ACC112 (cell line): ENCODE measurements around the gene MEGF6.

Experiments used
- H2AFZ ChIP-seq: fragments of 200-600 bp; sonication (generic); one replicate; pipeline ENCODE4 v1.6.0; 2017; ENCODE audit warnings: antibody characterized with exemption, low read length; ENCODE audit not compliant: unreplicated experiment
- H3K27ac ChIP-seq: fragments of 200-600 bp; sonication (generic); 2 replicates; pipeline ENCODE4 v1.5.1; 2014; ENCODE audit warnings: low read depth, mild to moderate bottlenecking, antibody characterized with exemption, low read length, moderate library complexity
- H3K27me3 ChIP-seq: fragments of 200-600 bp; sonication (generic); 2 replicates; pipeline ENCODE4 v1.6.1; 2014; ENCODE audit warnings: mild to moderate bottlenecking, antibody characterized with exemption, low read length, moderate library complexity, mixed read lengths; ENCODE audit not compliant: insufficient read depth
- H3K36me3 ChIP-seq: fragments of 200-600 bp; sonication (generic); 2 replicates; pipeline ENCODE4 v1.6.1; 2016; ENCODE audit warnings: mild to moderate bottlenecking, antibody characterized with exemption, low read length, moderate library complexity, mixed read lengths; ENCODE audit not compliant: insufficient read depth
- H3K4me1 ChIP-seq: fragments of 200-600 bp; sonication (generic); one replicate; pipeline ENCODE4 v1.6.1; 2016; ENCODE audit warnings: low read length, mixed read lengths; ENCODE audit not compliant: insufficient read depth, unreplicated experiment, control insufficient read depth
- H3K4me3 ChIP-seq: fragments of 200-600 bp; sonication (generic); 2 replicates; pipeline ENCODE4 v1.5.1; 2014; ENCODE audit warnings: mild to moderate bottlenecking, low read depth, low read length
- H3K79me2 ChIP-seq: fragments of 200-600 bp; sonication (generic); one replicate; pipeline ENCODE4 v1.6.0; 2016; ENCODE audit warnings: low read length; ENCODE audit not compliant: control insufficient read depth, unreplicated experiment, insufficient read depth

The MEGF6 gene

GRCh38 chr1:3531928-3532327 lies 79.4 kb downstream of the MEGF6 start:
- Histone ChIP-seq H3K27ac (no peak overlapping the region), H3K4me3 (no peak overlapping the region), H3K27me3 (no peaks in the 10 kb centered on the region), H3K4me1 (peaks cover 15% of the 10 kb centered on the region), H3K79me2 (peaks cover 3% of the 10 kb centered on the region), H2AFZ (no peak overlapping the region), H3K36me3 (no peaks in the 10 kb centered on the region)

- H3K79me2 ChIP-seq = peaks cover 3% of the 10 kb centered on the region
- no peak overlapping the region for H3K27ac ChIP-seq
- H2AFZ ChIP-seq = peak overlapping the region; percentile 65
- H3K27me3 ChIP-seq = no peaks in the 10 kb centered on the region
- peaks cover 15% of the 10 kb centered on the region for H3K4me1 ChIP-seq
- H3K4me3 ChIP-seq = peak overlapping the region; percentile 79
- H3K36me3 ChIP-seq = no peaks in the 10 kb centered on the region
These were observed 80.1 kb downstream of the MEGF6 start for GRCh38 chr1:3530926-3531818.

GRCh38 chr1:3530086-3530925 lies 81.0 kb downstream of the MEGF6 start:
- Histone ChIP-seq H3K79me2 (peaks cover 3% of the 10 kb centered on the region), H3K27me3 (no peaks in the 10 kb centered on the region), H3K4me1 (peaks cover 15% of the 10 kb centered on the region), H3K4me3 (peak overlapping the region; percentile 79), H2AFZ (no peak overlapping the region), H3K27ac (no peak overlapping the region), H3K36me3 (no peaks in the 10 kb centered on the region)

- no peaks in the 10 kb centered on the region for H3K36me3 ChIP-seq
- no peak overlapping the region for H2AFZ ChIP-seq
- H3K27me3 ChIP-seq = no peaks in the 10 kb centered on the region
- peaks cover 3% of the 10 kb centered on the region for H3K79me2 ChIP-seq
- H3K4me1 ChIP-seq = peaks cover 15% of the 10 kb centered on the region
- peak overlapping the region; percentile 79 for H3K4me3 ChIP-seq
- no peak overlapping the region for H3K27ac ChIP-seq
These were observed 82.1 kb downstream of the MEGF6 start for GRCh38 chr1:3529099-3529729.

DNA sequence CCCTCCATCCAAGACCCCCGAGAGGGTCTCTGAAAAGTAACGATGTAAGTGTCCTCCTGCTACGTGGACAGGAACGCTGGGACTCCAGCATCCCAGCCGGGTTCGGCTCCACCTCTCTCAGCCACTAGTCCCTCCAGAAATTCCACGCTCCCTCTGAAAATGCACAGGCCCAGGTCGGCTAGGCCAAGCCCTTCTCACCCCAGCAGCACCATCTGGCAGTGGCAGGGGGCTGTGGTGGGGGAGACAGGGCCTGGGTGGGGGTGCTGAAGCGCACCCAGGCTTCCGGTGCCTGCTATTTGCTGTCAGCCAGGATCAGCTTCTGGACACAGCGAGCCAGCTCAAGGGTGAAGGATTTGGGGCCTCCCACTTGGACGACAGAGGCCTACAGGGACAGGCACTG lies 83.5 kb downstream of the MEGF6 start:
- no peak overlapping the region for H3K27ac ChIP-seq
- peaks cover 3% of the 10 kb centered on the region for H3K79me2 ChIP-seq
- no peaks in the 10 kb centered on the region for H3K36me3 ChIP-seq
- H3K4me1 ChIP-seq = peaks cover 15% of the 10 kb centered on the region
- H3K27me3 ChIP-seq = no peaks in the 10 kb centered on the region
- no peak overlapping the region for H3K4me3 ChIP-seq
- no peak overlapping the region for H2AFZ ChIP-seq

DNA sequence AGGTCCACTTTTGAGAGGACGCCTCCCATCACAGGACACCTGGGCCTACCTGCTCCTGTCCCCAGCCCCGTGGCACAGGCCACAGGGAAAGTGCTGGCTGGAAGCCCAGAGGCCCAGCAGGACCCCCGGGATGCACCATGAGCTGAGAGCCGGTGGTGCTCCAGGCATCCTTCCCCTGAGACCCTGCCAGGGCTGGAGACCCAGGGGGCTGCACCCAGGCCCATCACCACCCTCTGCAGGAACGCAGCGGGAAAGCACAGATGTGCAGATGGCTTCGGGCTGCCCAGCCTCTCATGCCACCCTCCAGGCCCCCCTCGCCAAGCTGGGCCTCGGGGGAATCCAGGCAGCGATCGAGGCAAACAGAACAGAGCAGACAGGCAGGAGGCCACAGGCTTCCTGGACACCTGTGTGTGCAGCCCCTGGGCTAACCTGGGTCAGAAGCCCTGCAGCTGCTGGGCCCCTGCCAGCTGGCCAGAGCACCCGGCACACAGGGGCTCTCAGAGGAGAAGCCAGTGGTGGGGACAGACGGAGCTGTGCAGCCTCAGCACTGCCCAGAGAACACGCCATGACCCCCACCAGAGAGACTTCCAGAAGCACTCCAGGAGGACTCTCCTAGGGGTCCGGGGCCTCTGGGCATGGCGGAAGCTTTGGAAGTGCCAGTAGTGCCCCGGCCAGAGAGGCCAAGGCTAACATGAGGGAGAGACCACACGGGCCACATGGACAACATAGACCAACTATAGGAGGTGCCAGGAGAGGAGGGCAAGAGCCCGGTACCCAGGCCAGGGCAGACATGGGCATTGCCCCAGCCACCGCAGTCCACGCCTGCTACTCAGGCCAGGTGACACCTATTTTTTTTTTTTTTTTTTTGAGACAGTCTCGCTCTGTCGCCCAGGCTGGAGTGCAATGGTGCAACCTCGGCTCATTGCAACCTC lies 85.5 kb downstream of the MEGF6 start:
- no peak overlapping the region for H2AFZ ChIP-seq
- H3K79me2 ChIP-seq = peaks cover 3% of the 10 kb centered on the region
- peaks cover 15% of the 10 kb centered on the region for H3K4me1 ChIP-seq
- H3K36me3 ChIP-seq = no peaks in the 10 kb centered on the region
- no peak overlapping the region for H3K27ac ChIP-seq
- H3K4me3 ChIP-seq = no peak overlapping the region
- H3K27me3 ChIP-seq = no peaks in the 10 kb centered on the region

DNA sequence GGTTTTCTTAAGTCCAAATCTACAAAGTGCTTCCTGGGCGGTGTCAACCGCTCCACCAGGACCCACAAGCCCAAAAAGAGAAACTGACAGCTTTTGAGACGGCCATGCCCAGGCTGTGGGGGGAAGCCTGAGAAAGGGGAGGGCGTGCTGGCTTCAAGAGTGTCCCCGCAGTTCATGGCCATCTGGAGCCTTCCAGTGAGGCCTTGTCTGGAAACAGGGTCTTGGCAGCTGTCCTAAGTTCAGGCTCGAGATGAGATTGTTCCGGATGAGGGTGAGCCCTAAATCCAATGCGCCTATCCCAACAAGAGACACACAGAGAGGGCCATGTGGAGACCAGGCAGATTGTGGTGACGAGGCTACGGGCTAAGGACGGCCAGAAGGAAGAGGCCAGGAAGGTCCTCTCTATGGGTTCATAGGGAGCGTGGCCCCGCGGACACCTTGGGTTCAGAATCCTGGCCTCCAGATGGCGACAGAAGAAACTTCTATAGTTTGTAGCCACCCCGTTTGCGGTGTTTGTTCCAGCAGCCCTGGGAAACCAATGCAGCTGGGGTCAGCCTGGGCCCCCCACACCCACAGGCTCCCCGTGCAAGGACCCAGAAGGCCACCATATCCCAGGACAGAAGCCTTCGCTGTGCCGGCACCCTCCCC lies 86.6 kb downstream of the MEGF6 start:
- peaks cover under 1% of the 10 kb centered on the region for H3K79me2 ChIP-seq
- no peaks in the 10 kb centered on the region for H3K27me3 ChIP-seq
- H3K27ac ChIP-seq = no peak overlapping the region
- H3K4me1 ChIP-seq = peaks cover 7% of the 10 kb centered on the region
- no peak overlapping the region for H3K4me3 ChIP-seq
- no peaks in the 10 kb centered on the region for H3K36me3 ChIP-seq
- no peak overlapping the region for H2AFZ ChIP-seq

DNA sequence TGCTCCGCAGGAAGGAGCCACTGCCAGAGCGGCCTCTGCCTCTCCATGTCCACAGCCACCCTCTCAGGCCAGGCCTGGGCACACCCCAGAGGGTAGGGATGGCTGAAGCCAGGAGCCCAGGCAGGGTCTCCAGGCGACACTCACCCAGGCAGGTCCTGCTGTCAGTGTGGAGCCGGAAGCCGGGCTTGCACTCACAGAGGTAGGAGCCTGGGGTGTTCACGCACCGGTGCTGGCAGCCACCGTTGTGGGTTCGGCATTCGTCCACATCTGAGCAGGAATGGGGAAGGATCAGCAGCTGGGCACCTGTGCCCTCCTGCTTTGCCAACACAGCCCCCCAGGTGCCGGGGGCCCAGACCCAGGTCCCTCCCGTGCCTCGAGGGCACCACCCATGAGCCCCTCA lies 87.3 kb downstream of the MEGF6 start:
- no peak overlapping the region for H3K27ac ChIP-seq
- no peaks in the 10 kb centered on the region for H3K79me2 ChIP-seq
- H3K4me1 ChIP-seq = no peaks in the 10 kb centered on the region
- H3K36me3 ChIP-seq = no peaks in the 10 kb centered on the region
- H3K4me3 ChIP-seq = no peak overlapping the region
- H2AFZ ChIP-seq = no peak overlapping the region
- H3K27me3 ChIP-seq = no peaks in the 10 kb centered on the region

GRCh38 chr1:3522564-3523265 lies 88.6 kb downstream of the MEGF6 start:
- no peaks in the 10 kb centered on the region for H3K36me3 ChIP-seq
- H3K4me1 ChIP-seq = no peaks in the 10 kb centered on the region
- no peak overlapping the region for H3K27ac ChIP-seq
- H3K27me3 ChIP-seq = no peaks in the 10 kb centered on the region
- no peak overlapping the region for H3K4me3 ChIP-seq
- H2AFZ ChIP-seq = no peak overlapping the region
- no peaks in the 10 kb centered on the region for H3K79me2 ChIP-seq
